B cell (primary cell): ENCODE data around the gene WDR48.

ENCODE experiments used
- EZH2 ChIP-seq: IDR thresholded peaks from 2 replicates; pipeline ENCODE4 v1.6.1; 2012; ENCODE audit warnings: borderline replicate concordance, low read depth, mild to moderate bottlenecking, moderate library complexity, low read length; ENCODE audit not compliant: insufficient read depth, poor library complexity, severe bottlenecking
- TF ChIP-seq, protein P1 (sequence below): fragments of 200-600 bp; IDR thresholded peaks from one replicate; pipeline ENCODE4 v1.8.0; 2022; ENCODE audit warnings: antibody characterized with exemption, mild to moderate bottlenecking

DNA sequence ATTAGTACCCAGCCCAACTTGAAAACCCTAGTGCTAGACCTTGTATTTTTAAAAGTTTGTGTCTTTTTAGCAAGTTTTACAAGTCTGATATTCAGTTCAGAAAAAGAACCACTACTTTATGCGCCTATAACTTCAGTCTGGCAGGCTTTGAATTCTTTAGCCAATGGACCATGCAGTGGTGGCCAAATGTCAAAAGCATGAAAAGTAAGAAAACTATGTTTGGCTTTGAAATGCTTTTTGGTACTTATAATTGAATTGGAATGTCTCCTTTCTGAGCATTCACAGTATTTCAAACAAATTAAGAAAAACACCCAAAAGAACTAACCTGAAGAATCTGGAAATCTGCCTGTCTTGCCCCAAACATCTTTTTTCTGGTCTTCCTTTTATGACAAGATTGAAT is 12.8 kb downstream of the WDR48 start:
- TF ChIP-seq, protein P1, sequence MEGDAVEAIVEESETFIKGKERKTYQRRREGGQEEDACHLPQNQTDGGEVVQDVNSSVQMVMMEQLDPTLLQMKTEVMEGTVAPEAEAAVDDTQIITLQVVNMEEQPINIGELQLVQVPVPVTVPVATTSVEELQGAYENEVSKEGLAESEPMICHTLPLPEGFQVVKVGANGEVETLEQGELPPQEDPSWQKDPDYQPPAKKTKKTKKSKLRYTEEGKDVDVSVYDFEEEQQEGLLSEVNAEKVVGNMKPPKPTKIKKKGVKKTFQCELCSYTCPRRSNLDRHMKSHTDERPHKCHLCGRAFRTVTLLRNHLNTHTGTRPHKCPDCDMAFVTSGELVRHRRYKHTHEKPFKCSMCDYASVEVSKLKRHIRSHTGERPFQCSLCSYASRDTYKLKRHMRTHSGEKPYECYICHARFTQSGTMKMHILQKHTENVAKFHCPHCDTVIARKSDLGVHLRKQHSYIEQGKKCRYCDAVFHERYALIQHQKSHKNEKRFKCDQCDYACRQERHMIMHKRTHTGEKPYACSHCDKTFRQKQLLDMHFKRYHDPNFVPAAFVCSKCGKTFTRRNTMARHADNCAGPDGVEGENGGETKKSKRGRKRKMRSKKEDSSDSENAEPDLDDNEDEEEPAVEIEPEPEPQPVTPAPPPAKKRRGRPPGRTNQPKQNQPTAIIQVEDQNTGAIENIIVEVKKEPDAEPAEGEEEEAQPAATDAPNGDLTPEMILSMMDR = no peak
- TF ChIP-seq EZH2 = no peak
